HG03520 (cell line): ENCODE results near the gene R3HDM2.

Experiments
- ATAC-seq: cut with Tn5 transposase; IDR thresholded peaks from one replicate; pipeline ENCODE4 v1.9.1; 2021; ENCODE audit warnings: mild to moderate bottlenecking, moderate library complexity; ENCODE audit not compliant: unreplicated experiment

R3HDM2 gene

GRCh38 chr12:57208631-57209282, 222.1 kb downstream of the R3HDM2 start:
- ATAC-seq, result no peak

GRCh38 chr12:57207731-57208630, 222.9 kb downstream of the R3HDM2 start:
- no peak for ATAC-seq

DNA sequence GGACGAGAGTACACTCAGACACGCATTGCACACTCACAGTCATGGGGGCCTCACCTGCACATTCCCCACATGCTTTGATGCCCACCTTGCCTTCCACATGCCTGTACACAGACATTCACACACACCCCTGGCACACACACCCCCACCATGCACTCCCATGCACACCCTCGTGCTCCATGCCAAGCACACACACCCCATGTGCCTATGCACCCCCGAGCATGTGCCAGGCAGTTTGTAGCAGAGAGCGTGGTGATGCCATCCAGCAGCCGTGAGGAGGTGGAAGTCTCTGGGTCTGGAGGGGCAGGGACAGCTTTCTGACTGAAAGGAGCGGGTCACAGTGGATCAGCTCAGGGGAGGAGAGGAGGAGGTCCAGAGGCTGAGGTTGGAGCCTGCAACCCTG, 224.9 kb downstream of the R3HDM2 start:
- ATAC-seq, result no peak

GRCh38 chr12:57205186-57205585, 225.7 kb downstream of the R3HDM2 start:
- no peak for ATAC-seq

- no peak for ATAC-seq
Observed at GRCh38 chr12:57204454-57204853, 226.4 kb downstream of the R3HDM2 start.

DNA sequence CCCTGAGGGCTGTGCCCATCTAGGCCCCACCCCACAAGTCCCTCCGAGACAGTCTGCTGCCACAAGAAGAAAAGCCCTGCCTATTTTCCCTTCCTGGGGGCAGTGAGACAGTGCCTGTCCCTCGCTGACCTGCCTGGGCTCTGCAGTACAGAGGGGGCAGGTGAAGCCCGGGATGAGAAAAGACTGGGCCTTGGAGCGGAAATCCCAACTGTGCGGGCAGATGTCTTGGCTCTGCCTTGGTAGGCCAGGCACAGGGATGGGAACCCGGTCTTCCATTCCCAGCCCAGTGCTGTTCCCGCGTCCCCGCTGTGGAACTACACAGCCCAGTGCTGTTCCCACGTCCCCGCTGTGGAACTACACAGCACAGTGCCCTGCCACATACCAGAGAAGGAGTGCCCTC, 227.1 kb downstream of the R3HDM2 start:
- ATAC-seq, result no peak
